ENCODE measurements around the gene PHC2.

PHC2 gene

GRCh38 chr1:33462405-33463164 is 31.7 kb upstream of the PHC2 start:
- no peak overlapping the region; the same call in 1 of the 2 replicates for H3K4me3 ChIP-seq (ENCODE audit: low read length)
- no peak for TF ChIP-seq ZNF274 (IDR thresholded peaks at IDR 0.05; ENCODE audit: low read depth, low read length)

GRCh38 chr1:33460947-33461629 is 30.2 kb upstream of the PHC2 start:
- H3K4me3 ChIP-seq (ENCODE audit: low read length): peak overlapping the region; percentile 47; the same call in 1 of the 2 replicates
- no peak for TF ChIP-seq ZNF274 (IDR thresholded peaks at IDR 0.05; ENCODE audit: low read depth, low read length)

- TF ChIP-seq ZNF274 (IDR thresholded peaks at IDR 0.05; ENCODE audit: low read depth, low read length): no peak
- H3K4me3 ChIP-seq (ENCODE audit: low read length): peak overlapping the region; percentile 47; the same call in 1 of the 2 replicates
Measured at GRCh38 chr1:33460144-33460543, 29.2 kb upstream of the PHC2 start.

- H3K4me3 ChIP-seq (ENCODE audit: low read length): no peak overlapping the region
- no peak for TF ChIP-seq ZNF274 (IDR thresholded peaks at IDR 0.05; ENCODE audit: low read depth, low read length)
Measured at GRCh38 chr1:33459691-33460090, 28.8 kb upstream of the PHC2 start.

GRCh38 chr1:33456502-33456886 is 25.6 kb upstream of the PHC2 start:
- no peak for TF ChIP-seq ZNF274 (IDR thresholded peaks at IDR 0.05; ENCODE audit: low read depth, low read length)
- H3K4me3 ChIP-seq (ENCODE audit: low read length): no peak overlapping the region

GRCh38 chr1:33455539-33456501 is 24.9 kb upstream of the PHC2 start:
- TF ChIP-seq ZNF274 (IDR thresholded peaks at IDR 0.05; ENCODE audit: low read depth, low read length): no peak
- no peak overlapping the region for H3K4me3 ChIP-seq (ENCODE audit: low read length)

GRCh38 chr1:33454646-33455282 is 23.9 kb upstream of the PHC2 start:
- TF ChIP-seq ZNF274 (IDR thresholded peaks at IDR 0.05; ENCODE audit: low read depth, low read length): no peak
- no peak overlapping the region for H3K4me3 ChIP-seq (ENCODE audit: low read length)

- no peak overlapping the region for H3K4me3 ChIP-seq (ENCODE audit: low read length)
- TF ChIP-seq ZNF274 (IDR thresholded peaks at IDR 0.05; ENCODE audit: low read depth, low read length): no peak
Measured at GRCh38 chr1:33446590-33446989, 15.7 kb upstream of the PHC2 start.

- H3K4me3 ChIP-seq (ENCODE audit: low read length): no peak overlapping the region
- no peak for TF ChIP-seq ZNF274 (IDR thresholded peaks at IDR 0.05; ENCODE audit: low read depth, low read length)
Measured at GRCh38 chr1:33445108-33445507, 14.2 kb upstream of the PHC2 start.

GRCh38 chr1:33443705-33444180 is 12.8 kb upstream of the PHC2 start:
- no peak overlapping the region for H3K4me3 ChIP-seq (ENCODE audit: low read length)
- no peak for TF ChIP-seq ZNF274 (IDR thresholded peaks at IDR 0.05; ENCODE audit: low read depth, low read length)

GRCh38 chr1:33443080-33443704 is 12.3 kb upstream of the PHC2 start:
- H3K4me3 ChIP-seq (ENCODE audit: low read length): no peak overlapping the region
- TF ChIP-seq ZNF274 (IDR thresholded peaks at IDR 0.05; ENCODE audit: low read depth, low read length): no peak

GRCh38 chr1:33442141-33442540 is 11.2 kb upstream of the PHC2 start:
- no peak overlapping the region for H3K4me3 ChIP-seq (ENCODE audit: low read length)
- TF ChIP-seq ZNF274 (IDR thresholded peaks at IDR 0.05; ENCODE audit: low read depth, low read length): no peak

GRCh38 chr1:33441088-33441745 is 10.3 kb upstream of the PHC2 start:
- no peak overlapping the region for H3K4me3 ChIP-seq (ENCODE audit: low read length)
- no peak for TF ChIP-seq ZNF274 (IDR thresholded peaks at IDR 0.05; ENCODE audit: low read depth, low read length)

Data from GM08714 (cell line).